ENCODE measurements around the gene IARS1.

The IARS1 gene

GRCh38 chr9:92293452-92294296, at the start of gene IARS1:
Gene IARS1 (minus strand): TSS chr9:92293697. CDS start chr9:92289419, 4,278 bp downstream.
- peak; percentile 100 for DNase-seq (ENCODE audit: low read depth)

GRCh38 chr9:92342825-92343488, 49.5 kb upstream of the IARS1 start:
- DNase-seq (ENCODE audit: low read depth) = no peak

GRCh38 chr9:92341578-92341977, 48.1 kb upstream of the IARS1 start:
- DNase-seq (ENCODE audit: low read depth) = no peak

GRCh38 chr9:92333282-92333634, 39.8 kb upstream of the IARS1 start:
- no peak for DNase-seq (ENCODE audit: low read depth)

- DNase-seq (ENCODE audit: low read depth) = no peak
These were observed 39.2 kb upstream of the IARS1 start for GRCh38 chr9:92332577-92333281.

- DNase-seq (ENCODE audit: low read depth) = no peak
These were observed 34.7 kb upstream of the IARS1 start for GRCh38 chr9:92328225-92328624.

GRCh38 chr9:92327283-92327850, 33.9 kb upstream of the IARS1 start:
- DNase-seq (ENCODE audit: low read depth) = no peak

- no peak for DNase-seq (ENCODE audit: low read depth)
These were observed 32.5 kb upstream of the IARS1 start for GRCh38 chr9:92325991-92326500.

GRCh38 chr9:92325269-92325990, 31.9 kb upstream of the IARS1 start, which contains the start of the genes CENPP and NOL8:
Gene CENPP (plus strand): TSS chr9:92325953.
Gene NOL8 (minus strand): TSS chr9:92325350. CDS start chr9:92324161, 1,189 bp downstream.
- DNase-seq (ENCODE audit: low read depth) = peak; percentile 67

GRCh38 chr9:92324889-92325268, 31.4 kb upstream of the IARS1 start:
- no peak for DNase-seq (ENCODE audit: low read depth)

- DNase-seq (ENCODE audit: low read depth) = no peak
These were observed 30.9 kb upstream of the IARS1 start for GRCh38 chr9:92324431-92324830.

GRCh38 chr9:92315456-92315855, 22.0 kb upstream of the IARS1 start:
- no peak for DNase-seq (ENCODE audit: low read depth)

- no peak for DNase-seq (ENCODE audit: low read depth)
These were observed 20.1 kb upstream of the IARS1 start for GRCh38 chr9:92313624-92314012.

- no peak for DNase-seq (ENCODE audit: low read depth)
These were observed 19.6 kb upstream of the IARS1 start for GRCh38 chr9:92312887-92313623.

GRCh38 chr9:92310562-92310961, 17.1 kb upstream of the IARS1 start:
- no peak for DNase-seq (ENCODE audit: low read depth)

GRCh38 chr9:92308893-92309292, 15.4 kb upstream of the IARS1 start:
- no peak for DNase-seq (ENCODE audit: low read depth)

GRCh38 chr9:92300936-92301335, 7.4 kb upstream of the IARS1 start:
- DNase-seq (ENCODE audit: low read depth) = no peak

GRCh38 chr9:92299116-92299515, 5.6 kb upstream of the IARS1 start:
- DNase-seq (ENCODE audit: low read depth) = no peak

- DNase-seq (ENCODE audit: low read depth) = no peak
These were observed 4.5 kb upstream of the IARS1 start for GRCh38 chr9:92298036-92298435.

- no peak for DNase-seq (ENCODE audit: low read depth)
These were observed 4.1 kb upstream of the IARS1 start for GRCh38 chr9:92297611-92298010.

- DNase-seq (ENCODE audit: low read depth) = no peak
These were observed 2.3 kb upstream of the IARS1 start for GRCh38 chr9:92295827-92296258.

Data from activated gamma-delta T cell treated with anti-CD3 and anti-CD28 coated beads, Interleukin-2, amount 50 U/mL, for 16 hours (primary cell).